Measurements from ENCODE around the gene HGS. TPM values are rescaled to one million over a fixed set of nuclear protein-coding genes. Genes with fewer than 3 reads are reported as not detected.
"Not testable (repeated sequence)": the region's sequence is repeated elsewhere in the genome, so short reads cannot be mapped to it uniquely, and the experiment has no call there.

HGS gene
- total RNA-seq, 1 donor from 2014 or later = 137 TPM

DNA sequence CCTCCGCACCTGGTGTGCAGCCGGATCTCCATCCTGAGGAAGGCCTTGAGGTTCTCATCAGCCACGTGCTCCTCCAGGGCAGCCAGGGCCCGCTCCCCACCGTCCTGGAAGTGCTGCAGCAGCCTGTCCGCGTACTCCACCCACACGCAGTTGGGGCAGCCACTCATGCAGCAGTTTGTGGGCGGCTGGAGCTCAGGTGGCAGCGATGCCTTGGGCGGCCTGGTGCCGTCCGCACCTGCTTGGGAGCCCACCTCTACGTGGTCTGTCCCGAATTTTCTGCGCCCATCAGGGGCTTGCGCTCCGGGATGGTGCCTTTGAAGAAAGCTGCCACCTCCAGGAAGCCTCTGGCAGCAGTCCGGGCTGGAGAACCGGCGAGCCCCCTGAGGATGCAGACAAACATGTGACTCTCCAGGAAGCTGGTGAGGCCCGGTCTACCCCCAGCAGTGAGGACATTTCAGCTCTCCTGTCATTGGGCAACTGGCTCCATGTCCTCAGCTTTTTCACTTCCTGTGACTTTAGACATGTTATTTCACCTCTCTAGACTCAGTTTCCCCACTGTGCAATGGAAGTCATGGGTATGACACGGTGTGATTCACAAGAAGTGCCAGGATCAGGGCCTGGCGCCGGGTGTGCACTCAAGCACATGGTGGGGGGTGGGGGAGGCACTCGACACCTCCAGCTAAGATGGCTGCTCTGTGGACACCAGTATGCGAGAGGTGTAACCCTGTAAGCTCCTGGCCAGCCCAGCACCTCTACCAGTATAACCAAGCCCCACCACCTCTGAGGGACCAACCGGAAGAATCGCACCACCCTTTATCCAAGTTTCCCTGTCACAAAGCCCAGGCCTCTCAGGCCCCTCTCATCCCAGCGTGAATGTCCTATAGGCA lies 18.4 kb upstream of the HGS start:
- no peaks in the 10 kb centered on the region for H3K9me3 Mint-ChIP-seq
- peak overlapping the region; percentile 93 for H3K4me3 Mint-ChIP-seq
- peak; percentile 79 for DNase-seq
- H3K27me3 Mint-ChIP-seq = no peaks in the 10 kb centered on the region
- peaks cover 33% of the 10 kb centered on the region for H3K4me1 Mint-ChIP-seq
- peaks cover 44% of the 10 kb centered on the region for H3K36me3 Mint-ChIP-seq (ENCODE audit: low read depth)
- peak overlapping the region; percentile 97 for H3K27ac Mint-ChIP-seq
- intact Hi-C loops (cut with micrococcal nuclease) = loop anchor here (1.0 kb wide), 2 partner anchors 18 to 28 kb away; partner anchors contain the start of genes ARL16, NPLOC4 and TSPAN10

- H3K27me3 Mint-ChIP-seq = no peaks in the 10 kb centered on the region
- no peak for DNase-seq
- H3K4me3 Mint-ChIP-seq = peak overlapping the region; percentile 93
- H3K4me1 Mint-ChIP-seq = peaks cover 33% of the 10 kb centered on the region
- intact Hi-C loops (cut with micrococcal nuclease) = loop anchor here (1.0 kb wide), 2 partner anchors 17 to 29 kb away; partner anchors contain the start of genes ARL16, NPLOC4 and TSPAN10
- H3K36me3 Mint-ChIP-seq (ENCODE audit: low read depth) = peaks cover 45% of the 10 kb centered on the region
- H3K9me3 Mint-ChIP-seq = no peaks in the 10 kb centered on the region
- peak overlapping the region; percentile 97 for H3K27ac Mint-ChIP-seq
These were observed 17.8 kb upstream of the HGS start for GRCh38 chr17:81666092-81666341.

DNA sequence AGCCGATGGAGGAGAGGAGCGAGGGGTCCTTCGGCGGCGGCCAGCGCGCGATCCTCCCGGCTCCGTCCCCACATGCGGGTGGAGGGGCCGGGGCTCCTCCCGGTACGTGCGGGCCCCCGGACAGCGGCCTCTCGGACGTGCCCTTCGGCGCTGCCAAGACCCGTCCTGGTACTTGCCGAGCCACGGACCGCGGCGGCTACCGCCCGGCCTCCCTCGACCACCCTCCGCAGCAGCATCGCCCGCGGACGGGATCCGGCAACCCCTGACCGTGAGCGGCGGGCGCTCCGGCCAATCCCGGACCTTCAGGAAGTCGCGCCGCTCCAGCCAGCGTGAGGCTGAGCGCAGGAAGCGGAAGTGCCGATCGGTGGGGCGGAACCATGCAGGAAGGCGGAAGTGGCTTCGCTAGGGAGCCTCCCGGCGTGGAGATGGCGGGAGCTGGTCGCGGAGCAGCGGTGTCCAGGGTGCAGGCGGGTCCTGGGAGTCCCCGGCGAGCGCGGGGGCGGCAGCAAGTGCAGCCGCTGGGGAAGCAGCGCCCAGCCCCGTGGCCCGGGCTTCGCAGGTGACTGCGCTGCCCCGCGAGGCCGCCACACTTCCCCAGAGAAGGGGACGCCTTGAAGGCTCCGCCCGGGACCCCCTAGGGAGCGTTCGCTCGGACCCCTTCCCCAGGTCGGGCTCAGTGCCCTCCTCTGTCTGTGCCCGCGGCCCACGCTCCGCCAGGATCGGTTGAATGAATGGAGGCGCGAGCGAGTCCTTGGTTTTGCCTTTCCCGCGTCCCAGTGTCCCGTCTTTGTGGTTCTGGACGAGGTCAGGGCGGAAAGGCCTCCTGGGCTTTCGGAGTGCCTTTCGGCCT lies 17.2 kb upstream of the HGS start, which contains the start of the genes CCDC137 and OXLD1:
Gene CCDC137 (plus strand): TSS at position 396 of the 850 bp plus-strand sequence. CDS start 30 bp downstream, at position 426.
Gene OXLD1 (minus strand): TSS at position 264 of the 850 bp plus-strand sequence. CDS start 28 bp downstream, at position 236.
- peaks cover 33% of the 10 kb centered on the region for H3K4me1 Mint-ChIP-seq
- peak within 1 kb of the TSS; percentile 97 for H3K27ac Mint-ChIP-seq
- peak; percentile 98 for DNase-seq
- H3K36me3 Mint-ChIP-seq (ENCODE audit: low read depth) = peaks cover 48% of the 10 kb centered on the region
- H3K27me3 Mint-ChIP-seq = no peaks in the 10 kb centered on the region
- intact Hi-C loops (cut with micrococcal nuclease) = loop anchor here (1.0 kb wide), 2 partner anchors 17 to 29 kb away; partner anchors contain the start of genes ARL16, NPLOC4 and TSPAN10
- peak within 1 kb of the TSS; percentile 93 for H3K4me3 Mint-ChIP-seq
- no peaks in the 10 kb centered on the region for H3K9me3 Mint-ChIP-seq

DNA sequence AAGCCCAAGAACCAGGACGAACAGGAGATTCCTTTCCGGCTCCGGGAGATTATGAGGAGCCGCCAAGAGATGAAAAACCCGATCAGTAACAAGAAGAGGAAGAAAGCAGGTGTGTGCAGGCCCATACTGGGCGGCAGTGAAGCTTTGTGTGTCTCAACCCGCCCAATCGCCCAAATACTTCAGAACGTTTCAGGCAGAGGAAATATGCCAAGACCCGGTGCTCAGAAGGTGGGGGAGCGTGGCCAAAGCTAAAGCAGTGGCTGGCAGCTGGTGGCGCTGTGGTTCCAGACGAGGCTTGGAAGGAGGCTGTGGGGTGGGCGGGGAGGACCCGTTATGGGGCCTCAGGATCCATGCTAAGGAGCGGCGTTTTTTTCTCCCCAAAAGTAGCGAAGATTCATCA lies 16.1 kb upstream of the HGS start:
- DNase-seq = no peak
- Mint-ChIP-seq H3K4me3 (peak overlapping the region; percentile 93), H3K9me3 (no peaks in the 10 kb centered on the region), H3K27ac (peak overlapping the region; percentile 69), H3K27me3 (no peaks in the 10 kb centered on the region), H3K4me1 (peaks cover 30% of the 10 kb centered on the region), H3K36me3 (ENCODE audit: low read depth) (peaks cover 53% of the 10 kb centered on the region)
- intact Hi-C loops (cut with micrococcal nuclease) = no loop called here

DNA sequence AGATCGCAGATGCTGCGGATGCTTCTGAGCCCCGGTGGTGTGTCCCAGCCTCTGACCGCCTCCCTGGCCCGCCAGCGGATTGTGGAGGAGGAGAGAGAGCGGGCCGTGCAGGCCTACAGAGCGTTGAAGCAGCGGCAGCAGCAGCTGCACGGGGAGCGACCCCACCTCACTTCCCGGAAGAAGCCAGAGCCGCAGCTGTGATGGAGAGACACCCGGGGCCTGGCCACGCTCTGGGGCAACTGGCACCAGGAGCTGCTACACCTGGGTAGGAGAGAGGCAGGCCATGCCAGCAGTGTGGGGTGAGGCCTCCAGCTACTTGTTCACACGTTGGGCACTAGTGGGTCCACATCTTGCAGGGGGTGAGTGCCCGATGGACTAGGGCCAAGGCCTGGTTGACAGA lies 11.3 kb upstream of the HGS start:
- no peak for DNase-seq
- Mint-ChIP-seq H3K27me3 (no peaks in the 10 kb centered on the region), H3K9me3 (no peaks in the 10 kb centered on the region), H3K36me3 (ENCODE audit: low read depth) (peaks cover 40% of the 10 kb centered on the region), H3K4me3 (no peak overlapping the region), H3K27ac (peak overlapping the region; percentile 58), H3K4me1 (peaks cover 13% of the 10 kb centered on the region)
- intact Hi-C loops (cut with micrococcal nuclease) = no loop called here

- H3K27me3 Mint-ChIP-seq = no peaks in the 10 kb centered on the region
- H3K36me3 Mint-ChIP-seq (ENCODE audit: low read depth) = peaks cover 35% of the 10 kb centered on the region
- no peak for DNase-seq
- H3K4me1 Mint-ChIP-seq = peaks cover 8% of the 10 kb centered on the region
- no peak overlapping the region for H3K4me3 Mint-ChIP-seq
- no peak overlapping the region for H3K27ac Mint-ChIP-seq
- intact Hi-C loops (cut with micrococcal nuclease) = no loop called here
- H3K9me3 Mint-ChIP-seq = no peaks in the 10 kb centered on the region
These were observed 10.9 kb upstream of the HGS start for GRCh38 chr17:81672954-81673353.

DNA sequence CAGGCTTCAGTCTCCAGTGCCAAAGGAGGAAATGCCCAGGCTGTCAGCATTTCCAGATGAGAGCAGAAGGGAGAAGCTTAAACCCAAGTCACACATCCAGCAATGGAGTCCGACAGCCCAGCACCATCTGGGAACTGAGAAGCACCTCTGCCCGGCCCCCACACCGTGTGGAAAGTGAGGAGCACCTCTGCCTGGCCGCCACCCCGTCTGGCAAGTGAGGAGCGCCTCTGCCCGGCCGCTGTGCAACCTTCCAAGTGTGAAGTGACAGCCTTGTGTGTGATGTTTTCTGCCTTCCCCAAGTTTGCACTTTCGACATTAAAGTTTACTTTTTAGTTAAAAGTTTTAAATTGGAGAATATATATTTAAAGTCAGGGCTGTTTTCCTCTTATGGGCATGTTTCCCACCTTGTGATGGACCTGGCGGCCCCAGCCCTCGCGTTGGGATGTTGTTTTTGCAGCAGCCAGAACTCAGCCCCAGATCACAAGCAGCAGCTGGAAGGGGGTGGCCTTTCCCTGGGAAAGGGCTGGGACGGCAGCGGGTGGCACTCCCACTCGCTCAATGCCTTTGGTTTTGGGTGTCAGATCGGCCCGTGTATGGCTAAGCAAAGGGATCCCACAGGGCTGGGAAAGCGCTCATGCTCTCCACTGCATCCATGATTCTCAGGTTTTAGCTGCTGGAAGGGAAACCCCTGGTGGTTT lies 10.1 kb upstream of the HGS start:
- no peak for DNase-seq
- H3K27ac Mint-ChIP-seq = no peak overlapping the region
- no peaks in the 10 kb centered on the region for H3K27me3 Mint-ChIP-seq
- no peaks in the 10 kb centered on the region for H3K9me3 Mint-ChIP-seq
- intact Hi-C loops (cut with micrococcal nuclease) = no loop called here
- H3K4me1 Mint-ChIP-seq = peaks cover 3% of the 10 kb centered on the region
- H3K4me3 Mint-ChIP-seq = no peak overlapping the region
- H3K36me3 Mint-ChIP-seq (ENCODE audit: low read depth) = peaks cover 29% of the 10 kb centered on the region

- H3K9me3 Mint-ChIP-seq; intact Hi-C loops (cut with micrococcal nuclease); H3K27me3 Mint-ChIP-seq; H3K4me3 Mint-ChIP-seq; H3K4me1 Mint-ChIP-seq; H3K27ac Mint-ChIP-seq: not testable (repeated sequence)
- peak; percentile 78 for DNase-seq
- H3K36me3 Mint-ChIP-seq (ENCODE audit: low read depth) = peaks cover 20% of the 10 kb centered on the region
These were observed 8.1 kb upstream of the HGS start for GRCh38 chr17:81675515-81676221.

DNA sequence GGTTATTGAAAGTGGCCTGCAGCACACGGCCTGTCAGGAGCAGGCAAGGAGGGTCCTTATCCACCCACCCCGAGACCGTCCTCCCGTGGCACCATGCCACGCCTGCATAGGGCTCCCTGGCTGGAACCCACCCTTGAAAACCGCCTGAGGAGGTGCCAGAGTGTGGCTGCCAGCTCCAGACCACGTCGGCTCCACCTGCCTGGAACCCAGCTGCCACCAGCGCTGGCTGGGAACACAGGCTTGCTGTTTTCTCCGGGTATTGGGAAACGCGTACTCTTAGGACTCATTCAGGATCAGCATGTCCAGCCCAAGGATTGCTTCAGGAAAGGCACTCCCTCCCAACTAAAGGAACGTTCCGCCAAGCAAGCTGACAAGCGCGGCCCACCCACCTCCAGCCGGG lies 6.9 kb upstream of the HGS start:
- no peak overlapping the region for H3K27ac Mint-ChIP-seq
- H3K36me3 Mint-ChIP-seq (ENCODE audit: low read depth) = peaks cover 22% of the 10 kb centered on the region
- H3K4me3 Mint-ChIP-seq = no peak overlapping the region
- no peak for DNase-seq
- H3K27me3 Mint-ChIP-seq = no peaks in the 10 kb centered on the region
- H3K9me3 Mint-ChIP-seq = no peaks in the 10 kb centered on the region
- no peaks in the 10 kb centered on the region for H3K4me1 Mint-ChIP-seq
- intact Hi-C loops (cut with micrococcal nuclease) = no loop called here

- intact Hi-C loops (cut with micrococcal nuclease) = no loop called here
- Mint-ChIP-seq H3K36me3 (ENCODE audit: low read depth) (peaks cover 20% of the 10 kb centered on the region), H3K4me3 (no peak overlapping the region)
These were observed 3.7 kb upstream of the HGS start for GRCh38 chr17:81680150-81680549.

GRCh38 chr17:81681672-81682071 lies 2.1 kb upstream of the HGS start:
- peaks cover 31% of the 10 kb centered on the region for H3K36me3 Mint-ChIP-seq (ENCODE audit: low read depth)
- no peak overlapping the region for H3K27ac Mint-ChIP-seq
- peaks cover 2% of the 10 kb centered on the region for H3K27me3 Mint-ChIP-seq
- no peaks in the 10 kb centered on the region for H3K9me3 Mint-ChIP-seq
- peaks cover 22% of the 10 kb centered on the region for H3K4me1 Mint-ChIP-seq
- intact Hi-C loops (cut with micrococcal nuclease) = loop anchor here (2.0 kb wide), 1 partner anchor 29 kb away; no protein-coding TSS in a partner anchor
- H3K4me3 Mint-ChIP-seq = no peak overlapping the region
- DNase-seq = no peak

More at GRCh38 chr17:81680150-81680549, 3.7 kb upstream of the HGS start:
- no peak for DNase-seq
- Mint-ChIP-seq H3K27ac (no peak overlapping the region), H3K9me3 (no peaks in the 10 kb centered on the region), H3K27me3 (peaks cover 2% of the 10 kb centered on the region), H3K4me1 (peaks cover 14% of the 10 kb centered on the region)

GRCh38 chr17:81682565-81683207 lies 1.1 kb upstream of the HGS start:
- no peak for DNase-seq
- peak overlapping the region; percentile 73 for H3K27ac Mint-ChIP-seq
- H3K36me3 Mint-ChIP-seq (ENCODE audit: low read depth) = peaks cover 40% of the 10 kb centered on the region
- H3K4me1 Mint-ChIP-seq = peaks cover 22% of the 10 kb centered on the region
- intact Hi-C loops (cut with micrococcal nuclease) = loop anchor here (1.0 to 2.0 kb wide), 2 partner anchors 16 to 28 kb away; partner anchors contain the start of genes CCDC137 and OXLD1
- H3K4me3 Mint-ChIP-seq = peak overlapping the region; percentile 97
- peaks cover 2% of the 10 kb centered on the region for H3K27me3 Mint-ChIP-seq
- no peaks in the 10 kb centered on the region for H3K9me3 Mint-ChIP-seq
